Right cardiac atrium (tissue), 5 donors: Measurements from ENCODE around the gene ALDOB. TPM values are rescaled to one million over a fixed set of nuclear protein-coding genes. Genes with fewer than 3 reads are reported as not detected.
A peak's percentile ranks its signal among the peaks of the same experiment; 100 is the strongest.

Experiments used
- ATAC-seq, 2 donors: fragments of 200-7000 bp; cut with Tn5 transposase; one replicate each; pipeline versions ENCODE4 v1.8.0 to v1.9.1; 2020; ENCODE audit warnings: moderate library complexity in 2 of 2, mild to moderate bottlenecking in 1 of 2
- DNase-seq, 3 donors: peaks; one replicate each; pipeline ENCODE4 v3.0.0-alpha.2; 2020
- H3K27ac ChIP-seq: one replicate; pipeline ENCODE4 v1.5.1; 2013; ENCODE audit warnings: mild to moderate bottlenecking, low read length, control low read depth, moderate library complexity
- H3K27me3 ChIP-seq: one replicate; pipeline ENCODE4 v1.6.1; 2013; ENCODE audit not compliant: control insufficient read depth, insufficient read depth
- H3K4me1 ChIP-seq: one replicate; pipeline ENCODE4 v1.6.1; 2013; ENCODE audit warnings: low read length; ENCODE audit not compliant: control insufficient read depth, insufficient read depth
- H3K4me3 ChIP-seq: one replicate; pipeline ENCODE4 v1.5.1; 2013; ENCODE audit warnings: low read length, control low read depth
- H3K9me3 ChIP-seq: one replicate; pipeline ENCODE4 v1.6.1; 2013; ENCODE audit warnings: low read length; ENCODE audit not compliant: control insufficient read depth
- WGBS: extraction: QIAGEN DNeasy Blood & Tissue Kit; methylation state at CpG from one replicate; pipeline ENCODE4 v1.1.7; 2013; 5-methylcytosine and 5-hydroxymethylcytosine counted together
- intact Hi-C, 4 donors: fragments of 100-400 bp; cut with DNase I; formaldehyde crosslinking; loops; one replicate each; pipeline versions ENCODE4 v1.11.0 to v1.14.0; 2022 to 2023
- long read RNA-seq, 4 donors: library from polyadenylated mRNA; unstranded; transcript quantifications; one replicate each; pipeline ENCODE4 v2.0.0, GENCODE V29; 2020 to 2021
- polyA plus RNA-seq: library from polyadenylated mRNA; stranded (reverse); fragments of 200-250 nt; gene quantifications from one replicate; pipeline ENCODE4 v1.2.3, GENCODE V29; 2013
- total RNA-seq, 4 donors: library from RNA; stranded (reverse); fragmentation: NEBNext Ultra II Directional; extraction: Animal tissue kit (Norgen Biotek cat#: 25700); gene quantifications; one replicate each; pipeline ENCODE4 v1.2.1, GENCODE V29; 2021
- donor health status: healthy with polysubstance abuse.
- donor health status: DM: no; HTN: yes; CAD: no.
- donor health status: DM: no; HTN: no; CAD: no.
- donor health status: DM: no; HTN: yes; CAD: no; lungs with severe emphysema.
- donor health status: DM: yes; HTN: yes; CAD: no.

ALDOB gene
- total RNA-seq: 1 to 10 TPM in 1 of 4 donors, under 1 TPM in 3; 0.40 to 1.8 (median 0.55) TPM
- 0.91 TPM for polyA plus RNA-seq
- long read RNA-seq, donor 1, partial matches to known transcripts: 1 of 4 reads
- long read RNA-seq, donor 1, other reads (novel, unspliced or antisense): 1 of 4 reads
- long read RNA-seq, donor 2, partial matches to known transcripts: 0 of 1 reads
- long read RNA-seq, donor 2, other reads (novel, unspliced or antisense): 0 of 1 reads
- long read RNA-seq, donor 3, partial matches to known transcripts: 0 of 1 reads
- long read RNA-seq, donor 3, other reads (novel, unspliced or antisense): 1 of 1 reads
- long read RNA-seq, donor 4, partial matches to known transcripts: 0 of 1 reads
- long read RNA-seq, donor 4, other reads (novel, unspliced or antisense): 1 of 1 reads

GRCh38 chr9:101435601-101436079 lies at the start of gene ALDOB:
Gene ALDOB, minus strand, starts transcription at chr9:101435774. Its CDS starts 4,887 bp downstream, at chr9:101430887.
- no peaks in the 10 kb centered on the region for H3K4me1 ChIP-seq
- no peak within 1 kb of the TSS for H3K4me3 ChIP-seq
- no peak for DNase-seq
- no peak for ATAC-seq
- 60% methylated on average over 2 of the region's 2 CpGs for WGBS
- H3K27ac ChIP-seq: no peak within 1 kb of the TSS
- no peaks in the 10 kb centered on the region for H3K27me3 ChIP-seq
- intact Hi-C loops: no loop called here
- no peaks in the 10 kb centered on the region for H3K9me3 ChIP-seq

GRCh38 chr9:101484046-101484445 lies 48.5 kb upstream of the ALDOB start:
- Histone ChIP-seq H3K4me3 (no peak overlapping the region), H3K27me3 (no peaks in the 10 kb centered on the region), H3K4me1 (peaks cover 5% of the 10 kb centered on the region), H3K9me3 (no peaks in the 10 kb centered on the region), H3K27ac (no peak overlapping the region)
- WGBS: 61% methylated on average over 1 of the region's 1 CpG
- DNase-seq (no peak), ATAC-seq (no peak)
- intact Hi-C loops: no loop called here

- ATAC-seq (no peak), DNase-seq (no peak)
- intact Hi-C loops: no loop called here
- Histone ChIP-seq H3K4me1 (peaks cover 7% of the 10 kb centered on the region), H3K4me3 (no peak overlapping the region), H3K27ac (no peak overlapping the region), H3K9me3 (no peaks in the 10 kb centered on the region), H3K27me3 (no peaks in the 10 kb centered on the region)
- 51% methylated on average over 1 of the region's 1 CpG for WGBS
Observed at GRCh38 chr9:101481261-101481660, 45.7 kb upstream of the ALDOB start.

GRCh38 chr9:101480386-101480785 lies 44.8 kb upstream of the ALDOB start:
- intact Hi-C loops: no loop called here
- Histone ChIP-seq H3K4me1 (peaks cover 7% of the 10 kb centered on the region), H3K27me3 (no peaks in the 10 kb centered on the region), H3K4me3 (no peak overlapping the region), H3K27ac (no peak overlapping the region), H3K9me3 (no peaks in the 10 kb centered on the region)
- ATAC-seq (peak in 1 of 2 donors; percentile 32), DNase-seq (no peak)

GRCh38 chr9:101479338-101480030 lies 43.9 kb upstream of the ALDOB start:
- Histone ChIP-seq H3K27ac (peak overlapping the region; percentile 2), H3K9me3 (no peaks in the 10 kb centered on the region), H3K4me3 (no peak overlapping the region), H3K4me1 (peaks cover 7% of the 10 kb centered on the region), H3K27me3 (no peaks in the 10 kb centered on the region)
- DNase-seq (no peak), ATAC-seq (peak in 1 of 2 donors; percentile 28)
- 51% methylated on average over 4 of the region's 4 CpGs for WGBS
- intact Hi-C loops: no loop called here

- Histone ChIP-seq H3K27ac (no peak overlapping the region), H3K9me3 (no peaks in the 10 kb centered on the region), H3K27me3 (no peaks in the 10 kb centered on the region), H3K4me1 (peaks cover 7% of the 10 kb centered on the region), H3K4me3 (no peak overlapping the region)
- 64% methylated on average over 3 of the region's 3 CpGs for WGBS
- DNase-seq (no peak), ATAC-seq (no peak)
- intact Hi-C loops: no loop called here
Observed at GRCh38 chr9:101478906-101479305, 43.3 kb upstream of the ALDOB start.

- Histone ChIP-seq H3K9me3 (no peaks in the 10 kb centered on the region), H3K4me3 (no peak overlapping the region), H3K27me3 (no peaks in the 10 kb centered on the region), H3K4me1 (peaks cover 7% of the 10 kb centered on the region), H3K27ac (peak overlapping the region; percentile 24)
- no peak for ATAC-seq
- DNase-seq: no peak
- intact Hi-C loops: no loop called here
- 79% methylated on average over 4 of the region's 4 CpGs for WGBS
Observed at GRCh38 chr9:101478444-101478843, 42.9 kb upstream of the ALDOB start.

- intact Hi-C loops: no loop called here
- DNase-seq (no peak), ATAC-seq (no peak)
- H3K9me3 ChIP-seq: no peaks in the 10 kb centered on the region
- H3K4me3 ChIP-seq: no peak overlapping the region
- WGBS: 84% methylated on average over 1 of the region's 1 CpG
- H3K4me1 ChIP-seq: peaks cover 7% of the 10 kb centered on the region
- no peak overlapping the region for H3K27ac ChIP-seq
- H3K27me3 ChIP-seq: no peaks in the 10 kb centered on the region
Observed at GRCh38 chr9:101477736-101478135, 42.2 kb upstream of the ALDOB start.

- Histone ChIP-seq H3K4me3 (no peak overlapping the region), H3K27me3 (no peaks in the 10 kb centered on the region), H3K9me3 (no peaks in the 10 kb centered on the region), H3K4me1 (peaks cover 7% of the 10 kb centered on the region), H3K27ac (no peak overlapping the region)
- WGBS: 78% methylated on average over 4 of the region's 4 CpGs
- no peak for DNase-seq
- no peak for ATAC-seq
- intact Hi-C loops: no loop called here
Observed at GRCh38 chr9:101477214-101477613, 41.6 kb upstream of the ALDOB start.

GRCh38 chr9:101476576-101477208 lies 41.1 kb upstream of the ALDOB start:
- H3K9me3 ChIP-seq: no peaks in the 10 kb centered on the region
- H3K27ac ChIP-seq: no peak overlapping the region
- no peak for DNase-seq
- intact Hi-C loops: no loop called here
- WGBS: 85% methylated on average over 13 of the region's 13 CpGs
- ATAC-seq: no peak
- no peak overlapping the region for H3K4me3 ChIP-seq
- peaks cover 7% of the 10 kb centered on the region for H3K4me1 ChIP-seq
- H3K27me3 ChIP-seq: no peaks in the 10 kb centered on the region

GRCh38 chr9:101472891-101473290 lies 37.3 kb upstream of the ALDOB start:
- DNase-seq (no peak), ATAC-seq (no peak)
- Histone ChIP-seq H3K4me3 (no peak overlapping the region), H3K9me3 (no peaks in the 10 kb centered on the region), H3K27me3 (no peaks in the 10 kb centered on the region), H3K27ac (no peak overlapping the region), H3K4me1 (no peaks in the 10 kb centered on the region)
- WGBS: 83% methylated on average over 1 of the region's 1 CpG
- intact Hi-C loops: no loop called here
